SJCRH30 (cell line): ENCODE data around the gene EDN2. TPM values are rescaled to one million over a fixed set of nuclear protein-coding genes. Genes with fewer than 3 reads are reported as not detected.

Source experiments
- DNase-seq, 2 experiments: peaks; one replicate each; pipeline ENCODE4 v3.0.0-alpha.2; 2015 to 2020
- H3K27ac ChIP-seq: fragments of 250-450 bp; sonication (Bioruptor Pico); 2 replicates; pipeline ENCODE4 v1.5.1; 2020; ENCODE audit warnings: mild to moderate bottlenecking, moderate library complexity
- H3K27me3 ChIP-seq: fragments of 250-450 bp; sonication (Bioruptor Pico); 2 replicates; pipeline ENCODE4 v1.5.1; 2020; ENCODE audit warnings: mild to moderate bottlenecking, moderate library complexity
- H3K36me3 ChIP-seq: fragments of 250-450 bp; sonication (Bioruptor Pico); 2 replicates; pipeline ENCODE4 v1.5.1; 2020; ENCODE audit warnings: mild to moderate bottlenecking, moderate library complexity
- H3K4me1 ChIP-seq: fragments of 250-450 bp; sonication (Bioruptor Pico); 2 replicates; pipeline ENCODE4 v1.5.1; 2020; ENCODE audit warnings: mild to moderate bottlenecking, moderate library complexity
- H3K4me3 ChIP-seq: fragments of 250-450 bp; sonication (Bioruptor Pico); 2 replicates; pipeline ENCODE4 v1.5.1; 2020; ENCODE audit warnings: mild to moderate bottlenecking, moderate library complexity
- H3K9me3 ChIP-seq: fragments of 250-450 bp; sonication (Bioruptor Pico); replicated peaks from 2 replicates; pipeline ENCODE4 v1.5.1; 2020; ENCODE audit warnings: mild to moderate bottlenecking, moderate library complexity
- total RNA-seq: library from RNA; depleted of rRNA; stranded (reverse); fragments of >200 nt; shearing (Covaris generic); gene quantifications from 2 replicates; pipeline ENCODE4 v1.2.3, GENCODE V29; 2014

The EDN2 gene
- total RNA-seq, 1 experiment from 2014 or later: 0.32 TPM

DNA sequence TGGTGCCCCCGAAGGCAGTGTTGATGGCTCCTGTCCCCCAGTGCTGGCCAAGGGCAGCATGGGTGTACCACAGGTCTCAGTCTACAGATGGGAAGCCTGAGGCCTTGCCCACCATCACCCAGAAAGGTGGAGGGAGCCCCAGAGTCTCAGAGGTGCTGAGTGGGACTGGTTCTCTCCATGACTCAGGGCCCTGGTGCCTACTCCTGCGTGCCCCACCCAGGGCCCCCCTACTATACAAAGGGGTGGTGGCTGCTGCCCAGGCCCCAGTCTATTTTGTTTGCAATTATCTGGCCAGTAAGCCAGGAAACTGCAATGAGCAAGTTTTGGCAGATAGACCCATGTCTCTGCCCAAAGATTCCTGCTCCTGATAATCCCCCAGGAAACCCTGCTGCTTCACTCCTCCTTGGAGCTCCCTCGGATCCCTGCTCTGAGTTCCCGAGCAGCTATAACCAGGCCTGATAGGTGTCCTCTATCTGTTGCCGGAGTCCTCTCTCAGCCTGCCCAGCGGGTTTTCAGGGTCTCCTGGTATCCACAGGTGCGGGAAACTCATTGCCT is 41.7 kb downstream of the EDN2 start:
- H3K27ac ChIP-seq: no peak overlapping the region
- no peaks in the 10 kb centered on the region for H3K27me3 ChIP-seq
- peaks cover 12% of the 10 kb centered on the region; the same call in 1 of the 2 replicates for H3K9me3 ChIP-seq

DNA sequence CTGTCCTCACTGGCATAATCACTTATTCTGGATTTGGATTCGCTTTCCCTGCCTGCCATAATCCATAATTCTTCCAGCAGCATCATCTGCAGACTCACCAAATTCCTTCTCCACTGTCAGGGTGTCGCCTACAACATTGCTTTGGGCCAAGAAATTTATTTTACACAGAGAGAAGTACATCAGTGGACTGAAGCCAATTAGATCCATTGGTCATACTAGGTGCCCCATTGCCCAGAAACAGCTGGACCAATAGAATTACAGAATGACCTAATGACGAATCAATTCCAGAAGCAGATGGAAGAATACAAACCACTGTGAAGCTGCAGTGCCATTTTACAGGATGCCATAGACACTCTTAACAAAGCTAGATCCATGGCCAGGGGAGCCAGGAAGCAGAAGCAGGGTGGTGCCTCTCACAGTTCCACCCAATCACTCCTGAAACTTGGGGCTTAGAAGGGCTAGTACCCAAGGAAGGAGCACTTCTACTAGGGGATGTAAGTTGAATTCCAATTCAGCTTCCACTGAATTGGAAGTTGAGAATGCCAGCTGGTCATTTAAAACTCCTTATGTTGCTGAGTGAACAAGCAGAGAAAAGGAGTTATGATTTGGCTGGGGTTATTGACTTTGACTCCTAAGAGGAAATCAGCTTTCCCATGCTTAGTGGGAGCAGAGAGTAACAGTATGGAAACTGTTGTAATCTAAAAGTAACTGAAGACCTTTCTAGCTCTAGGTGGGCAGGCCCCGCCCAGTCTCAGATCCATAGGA is 44.0 kb downstream of the EDN2 start:
- H3K9me3 ChIP-seq: peaks cover 12% of the 10 kb centered on the region; the same call in 1 of the 2 replicates
- no peak overlapping the region for H3K27ac ChIP-seq
- H3K36me3 ChIP-seq: peaks cover 3% of the 10 kb centered on the region; the same call in 1 of the 2 replicates
- no peak overlapping the region for H3K4me3 ChIP-seq
- no peaks in the 10 kb centered on the region for H3K27me3 ChIP-seq
- DNase-seq: no peak
- peaks cover 16% of the 10 kb centered on the region for H3K4me1 ChIP-seq

More for the DNA sequence above, 41.7 kb downstream of the EDN2 start:
- peaks cover 3% of the 10 kb centered on the region; the same call in 1 of the 2 replicates for H3K36me3 ChIP-seq
- DNase-seq: no peak
- peaks cover 9% of the 10 kb centered on the region for H3K4me1 ChIP-seq
- no peak overlapping the region for H3K4me3 ChIP-seq

DNA sequence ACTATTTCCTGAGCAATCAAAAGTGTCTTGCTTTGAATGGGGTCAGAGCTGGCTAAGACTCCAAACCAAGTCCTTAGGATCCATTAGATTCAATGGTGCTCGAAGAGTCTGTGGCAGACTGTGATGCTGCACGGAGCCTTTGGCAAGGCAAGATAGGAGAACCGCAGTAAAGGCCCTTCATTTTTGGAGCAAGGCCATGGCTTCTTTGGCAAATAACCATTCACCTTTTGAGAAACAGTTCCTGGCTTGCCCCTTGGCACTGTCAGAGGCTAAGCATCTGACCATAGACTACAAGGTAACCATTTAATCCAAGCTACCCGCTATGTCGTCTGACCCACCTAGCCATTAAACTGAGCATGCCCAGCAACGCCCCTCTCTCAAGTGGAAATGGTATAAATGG is 45.2 kb downstream of the EDN2 start:
- Histone ChIP-seq H3K27me3 (no peaks in the 10 kb centered on the region), H3K4me3 (no peak overlapping the region), H3K27ac (no peak overlapping the region), H3K36me3 (no peaks in the 10 kb centered on the region; the same call in 1 of the 2 replicates), H3K9me3 (peaks cover 6% of the 10 kb centered on the region; the same call in 1 of the 2 replicates), H3K4me1 (peaks cover 28% of the 10 kb centered on the region)
- DNase-seq: no peak

DNA sequence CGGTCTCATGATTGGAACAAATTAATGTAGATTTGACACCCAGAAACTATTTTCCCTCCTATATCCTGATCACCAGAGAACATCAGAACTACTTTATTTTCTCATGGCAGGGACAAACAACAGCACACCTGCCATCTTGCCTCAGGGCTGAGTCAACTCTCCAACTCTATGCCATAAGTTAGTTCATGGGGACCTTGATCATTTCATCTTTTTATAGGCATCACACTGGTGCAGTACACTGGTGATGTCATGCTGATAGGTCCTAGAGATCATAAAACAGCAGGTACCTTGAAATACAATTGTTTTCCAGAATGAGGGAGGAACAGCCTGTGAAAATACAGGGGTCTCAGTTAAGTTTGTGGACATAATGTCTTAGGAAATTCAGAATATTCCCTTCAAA is 45.8 kb downstream of the EDN2 start:
- Histone ChIP-seq H3K4me1 (peaks cover 29% of the 10 kb centered on the region), H3K9me3 (0 out of 2 replicates have a peak, but pooled peaks cover 1% of the 10 kb centered on the region), H3K4me3 (no peak overlapping the region), H3K36me3 (no peaks in the 10 kb centered on the region; the same call in 1 of the 2 replicates), H3K27ac (no peak overlapping the region), H3K27me3 (no peaks in the 10 kb centered on the region)
- DNase-seq: no peak

DNA sequence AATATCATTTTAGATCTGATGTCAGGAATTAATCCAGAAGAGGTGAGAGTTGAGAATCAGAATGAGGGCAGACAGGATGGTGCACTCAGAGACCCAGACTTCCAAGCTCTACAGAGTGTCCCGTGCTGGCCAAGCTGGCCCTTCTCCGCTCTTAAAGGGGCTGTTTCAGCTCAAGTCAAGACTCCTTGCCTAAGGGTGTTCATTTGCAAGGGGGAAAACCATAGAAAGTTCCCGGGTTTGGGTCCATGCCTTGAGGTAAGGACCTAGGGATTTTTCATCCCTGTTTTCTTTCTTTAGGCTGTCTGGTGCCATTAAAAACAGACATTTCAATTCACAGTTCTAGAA is 47.5 kb downstream of the EDN2 start:
- DNase-seq: no peak
- no peaks in the 10 kb centered on the region for H3K36me3 ChIP-seq
- peaks cover 41% of the 10 kb centered on the region for H3K4me1 ChIP-seq
- no peak overlapping the region for H3K4me3 ChIP-seq
- no peaks in the 10 kb centered on the region for H3K9me3 ChIP-seq
- no peaks in the 10 kb centered on the region for H3K27me3 ChIP-seq
- H3K27ac ChIP-seq: peak overlapping the region; percentile 87; the same call in 1 of the 2 replicates

DNA sequence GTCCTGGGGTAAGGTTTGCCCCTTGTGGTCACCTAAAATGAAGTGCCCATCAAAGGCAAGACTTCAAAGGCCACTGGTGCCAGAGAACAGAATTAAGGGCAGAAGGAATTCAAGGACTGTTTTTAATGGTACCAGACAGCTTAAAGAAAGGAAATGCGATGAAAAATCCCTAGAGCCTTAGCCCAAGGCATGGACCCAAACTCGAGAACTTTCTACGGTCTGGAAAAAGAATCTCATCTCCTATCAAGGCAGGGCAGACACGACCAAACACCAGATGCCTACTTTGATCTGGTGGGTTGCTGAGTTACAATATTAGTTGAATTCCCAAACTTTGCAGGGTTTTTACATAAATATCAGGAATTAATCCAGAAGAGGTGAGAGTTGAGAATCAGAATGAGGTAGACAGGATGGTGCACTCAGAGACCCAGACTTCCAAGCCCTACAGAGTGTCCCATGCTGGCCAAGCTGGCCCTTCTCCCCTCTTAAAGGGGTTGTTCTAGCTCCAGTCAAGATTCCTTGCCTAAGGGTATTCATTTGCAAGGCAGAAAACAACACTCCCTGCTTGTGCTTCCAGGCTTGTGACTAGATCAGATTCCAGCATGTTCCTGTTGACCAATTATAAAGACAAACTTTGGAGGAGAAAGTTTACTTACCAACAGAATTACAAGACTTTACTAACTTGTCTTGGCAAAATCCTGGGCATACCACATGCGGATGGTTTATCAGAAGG is 48.0 kb downstream of the EDN2 start:
- Histone ChIP-seq H3K4me1 (peaks cover 42% of the 10 kb centered on the region), H3K4me3 (peak overlapping the region; percentile 16; the same call in 1 of the 2 replicates), H3K9me3 (no peaks in the 10 kb centered on the region), H3K27me3 (no peaks in the 10 kb centered on the region), H3K36me3 (no peaks in the 10 kb centered on the region), H3K27ac (peak overlapping the region; percentile 87)
- DNase-seq: peak in 1 of 2 experiments; percentile 40

DNA sequence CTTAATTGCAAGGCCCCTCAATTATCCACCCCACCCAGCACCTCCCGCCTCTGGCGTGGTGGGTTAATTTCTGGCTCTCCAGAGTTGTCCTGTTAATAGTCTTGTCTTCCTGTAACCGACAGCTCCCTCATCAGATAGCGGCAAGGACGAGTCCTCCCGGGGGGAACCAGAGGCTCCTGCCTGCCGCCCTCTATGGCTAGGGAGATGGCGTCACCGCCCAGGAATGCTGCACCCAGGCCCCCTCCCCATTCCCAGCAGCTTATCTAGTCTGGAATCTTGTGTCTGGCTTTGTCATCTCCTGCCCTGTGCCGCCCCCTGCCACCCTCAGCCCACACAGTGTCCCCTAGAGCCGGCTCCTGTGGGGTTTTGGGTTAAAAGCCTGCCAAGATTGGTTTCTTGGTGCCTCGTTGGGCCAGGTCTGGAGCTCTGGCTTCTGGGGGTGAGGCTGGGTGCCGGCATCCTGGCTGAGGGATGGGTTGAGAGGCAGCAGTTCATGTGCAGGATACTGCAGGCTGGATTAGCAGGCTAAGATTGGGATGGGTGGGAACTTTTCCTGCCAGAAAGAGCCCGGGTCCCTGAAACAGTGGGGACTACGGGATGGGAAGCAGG is 48.8 kb downstream of the EDN2 start:
- Histone ChIP-seq H3K27ac (peak overlapping the region; percentile 87), H3K27me3 (no peaks in the 10 kb centered on the region), H3K36me3 (no peaks in the 10 kb centered on the region), H3K9me3 (no peaks in the 10 kb centered on the region), H3K4me3 (peak overlapping the region; percentile 16), H3K4me1 (peaks cover 42% of the 10 kb centered on the region)
- peak; percentile 79 to 92 for DNase-seq

DNA sequence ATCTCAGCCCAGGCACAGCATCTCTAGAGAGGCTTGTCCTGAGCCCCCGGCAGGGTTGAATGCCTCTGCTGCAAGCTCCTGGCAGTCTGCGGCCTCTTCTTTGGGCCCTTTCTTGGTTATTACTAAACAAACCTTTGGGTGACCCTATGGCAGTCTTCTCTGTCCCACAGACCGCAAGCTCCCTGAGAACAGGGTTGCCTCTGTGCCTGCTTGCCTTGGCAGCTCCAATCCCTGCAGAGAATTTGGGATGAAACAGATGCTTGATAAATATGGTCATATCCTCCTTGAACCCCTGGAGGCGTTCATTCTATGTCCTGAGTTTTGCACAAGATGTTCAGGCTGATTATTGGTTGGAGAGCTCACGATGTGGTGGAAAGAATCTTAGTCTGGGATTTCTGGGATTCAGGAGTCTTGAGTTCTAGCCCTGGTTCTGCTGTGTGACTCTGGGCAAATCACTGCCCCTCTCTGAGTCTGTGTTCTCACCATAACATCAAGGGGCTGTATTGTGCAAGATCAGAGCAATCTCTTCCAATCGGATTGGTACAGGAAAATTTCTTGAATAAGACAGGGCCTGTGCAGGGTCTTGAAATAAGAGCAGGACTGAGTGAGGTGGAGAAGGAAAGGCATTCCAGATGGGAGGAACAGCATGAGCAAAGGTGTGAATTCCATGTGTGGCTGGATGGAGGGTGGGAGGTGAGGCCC is 49.6 kb downstream of the EDN2 start:
- H3K4me3 ChIP-seq: no peak overlapping the region
- H3K36me3 ChIP-seq: no peaks in the 10 kb centered on the region
- DNase-seq: peak in 1 of 2 experiments; percentile 15
- peak overlapping the region; percentile 87 for H3K27ac ChIP-seq
- no peaks in the 10 kb centered on the region for H3K27me3 ChIP-seq
- peaks cover 42% of the 10 kb centered on the region for H3K4me1 ChIP-seq
- H3K9me3 ChIP-seq: no peaks in the 10 kb centered on the region

DNA sequence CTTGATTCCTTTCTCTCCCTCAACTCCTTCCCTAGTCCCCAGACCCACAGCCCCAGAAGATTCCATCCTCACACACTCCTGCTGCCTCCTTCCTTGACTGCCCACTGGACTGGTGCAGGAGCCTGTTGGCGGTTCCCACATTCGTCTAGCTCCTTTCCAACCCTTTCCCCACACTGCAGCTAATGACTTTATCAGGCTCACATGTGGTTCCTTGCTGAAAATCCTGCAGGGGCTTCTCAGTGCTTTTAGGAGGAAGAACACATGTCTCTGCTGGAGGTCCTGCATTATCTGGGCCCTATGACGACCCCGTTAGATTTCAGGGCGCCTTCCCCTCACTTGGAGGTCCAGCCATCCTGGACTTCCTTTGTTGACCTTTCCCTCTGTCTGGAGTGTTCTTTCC is 50.2 kb downstream of the EDN2 start:
- H3K4me1 ChIP-seq: peaks cover 42% of the 10 kb centered on the region
- H3K4me3 ChIP-seq: no peak overlapping the region
- DNase-seq: no peak
- no peaks in the 10 kb centered on the region for H3K9me3 ChIP-seq
- H3K27ac ChIP-seq: no peak overlapping the region
- no peaks in the 10 kb centered on the region for H3K27me3 ChIP-seq
- H3K36me3 ChIP-seq: no peaks in the 10 kb centered on the region

DNA sequence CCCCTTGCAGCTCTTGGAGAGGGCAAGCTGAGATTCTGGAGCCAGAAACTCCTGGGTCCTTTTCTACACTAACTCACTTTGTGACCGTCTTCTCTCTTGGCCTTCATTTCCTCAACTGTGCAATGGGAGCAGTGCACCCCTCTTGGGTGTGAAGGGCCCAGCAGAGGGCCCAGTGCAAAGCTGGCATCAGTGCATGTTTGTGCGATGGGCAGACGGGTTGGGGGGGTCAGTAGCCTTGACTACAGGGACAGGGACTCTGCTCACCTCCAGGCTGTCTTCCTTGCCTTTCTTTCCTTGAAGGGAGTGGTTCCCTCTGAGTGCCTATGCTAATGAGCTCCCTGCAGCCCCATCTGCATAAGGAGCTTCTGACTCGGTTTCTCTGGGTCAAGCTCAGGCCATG is 51.0 kb downstream of the EDN2 start:
- Histone ChIP-seq H3K27me3 (no peaks in the 10 kb centered on the region), H3K4me1 (peaks cover 44% of the 10 kb centered on the region), H3K4me3 (peak overlapping the region; percentile 1; the same call in 1 of the 2 replicates), H3K36me3 (no peaks in the 10 kb centered on the region), H3K9me3 (no peaks in the 10 kb centered on the region), H3K27ac (peak overlapping the region; percentile 35; the same call in 1 of the 2 replicates)
- peak in 1 of 2 experiments; percentile 11 for DNase-seq

DNA sequence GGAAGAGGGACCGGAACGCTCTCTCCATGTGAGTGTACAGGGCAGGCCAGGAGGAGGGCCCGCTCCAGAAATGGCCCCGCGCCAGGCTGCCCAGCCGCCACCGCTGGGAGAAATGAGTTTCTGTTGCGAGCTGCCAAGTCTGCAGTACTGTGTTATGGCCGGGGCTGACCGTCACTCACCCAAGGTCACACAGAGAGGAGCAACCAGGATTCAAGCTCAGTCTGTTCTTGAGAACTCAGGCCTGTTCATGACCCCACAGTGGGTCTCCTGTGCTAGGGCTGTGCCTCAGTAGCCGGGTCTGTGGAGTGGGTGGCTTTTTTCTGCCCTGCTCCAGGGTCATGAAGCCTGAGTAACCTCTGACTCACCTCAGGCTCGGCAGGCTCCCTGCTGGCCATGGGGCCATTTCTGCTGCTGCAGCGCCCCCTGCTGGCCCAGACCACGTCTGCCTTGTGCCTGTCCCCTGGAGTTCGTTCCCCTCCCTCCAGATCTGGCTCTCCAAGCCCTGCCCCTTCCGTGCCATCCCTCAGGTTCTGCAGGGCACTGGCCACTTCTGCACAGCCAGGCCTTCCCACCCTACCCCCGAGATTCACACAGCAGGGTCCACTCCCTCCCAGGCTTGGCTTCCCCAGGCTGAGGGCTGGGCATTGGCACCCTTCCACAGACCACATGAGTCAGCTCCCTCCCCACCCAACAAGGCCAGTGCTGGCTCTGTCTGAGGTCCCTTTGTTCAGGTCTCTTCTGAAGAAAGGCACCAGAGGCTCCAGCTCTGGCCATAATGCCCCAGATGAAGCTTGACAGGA is 51.8 kb downstream of the EDN2 start:
- peak overlapping the region; percentile 20 for H3K4me3 ChIP-seq
- peak; percentile 93 to 95 for DNase-seq
- no peaks in the 10 kb centered on the region for H3K27me3 ChIP-seq
- peaks cover 45% of the 10 kb centered on the region for H3K4me1 ChIP-seq
- H3K9me3 ChIP-seq: no peaks in the 10 kb centered on the region
- peak overlapping the region; percentile 35 for H3K27ac ChIP-seq
- H3K36me3 ChIP-seq: no peaks in the 10 kb centered on the region

DNA sequence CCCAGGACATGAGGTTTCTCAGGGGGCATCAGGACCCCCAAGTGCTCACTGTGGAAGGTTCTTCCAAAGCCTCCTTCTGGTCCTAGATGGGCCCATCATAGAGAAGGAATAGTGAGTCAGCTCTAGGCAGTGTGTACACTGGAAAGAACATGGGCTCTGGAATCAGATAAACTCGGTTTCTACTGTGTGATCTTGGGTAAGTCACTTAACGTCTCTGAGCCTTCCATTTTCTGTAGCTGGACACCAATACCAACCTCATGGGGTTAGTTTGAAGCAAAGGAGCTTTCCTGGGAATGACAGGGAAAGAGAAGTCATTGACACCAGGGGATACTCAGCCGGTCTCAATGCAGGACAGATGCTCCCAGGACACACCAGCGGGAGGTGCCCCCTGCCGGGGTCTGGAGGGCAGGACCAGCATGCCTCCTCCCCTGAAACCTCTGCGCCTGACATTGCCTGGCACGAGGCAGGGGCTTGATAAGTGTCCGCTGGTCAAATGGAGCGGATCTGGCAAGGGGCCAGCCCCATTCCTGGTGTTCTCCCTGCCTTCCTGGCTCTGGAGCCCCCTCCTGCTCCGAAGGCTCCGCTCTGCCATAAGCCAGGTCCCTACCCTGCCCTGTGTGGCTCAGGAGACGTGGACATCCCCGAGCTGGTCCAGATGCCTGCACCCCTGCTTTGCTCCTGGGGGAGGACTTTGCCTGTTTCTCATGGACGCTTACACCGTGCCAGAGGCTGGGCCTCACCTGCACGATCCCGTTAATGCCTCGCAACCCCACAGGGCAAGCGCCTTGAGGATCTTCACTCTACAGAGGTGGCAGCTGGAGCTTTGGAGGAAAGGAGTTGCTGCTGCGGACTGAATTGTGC is 52.8 kb downstream of the EDN2 start:
- Histone ChIP-seq H3K9me3 (no peaks in the 10 kb centered on the region), H3K27me3 (no peaks in the 10 kb centered on the region), H3K36me3 (no peaks in the 10 kb centered on the region), H3K4me1 (peaks cover 48% of the 10 kb centered on the region), H3K27ac (peak overlapping the region; percentile 35; the same call in 1 of the 2 replicates), H3K4me3 (peak overlapping the region; percentile 20)
- peak; percentile 58 to 60 for DNase-seq

DNA sequence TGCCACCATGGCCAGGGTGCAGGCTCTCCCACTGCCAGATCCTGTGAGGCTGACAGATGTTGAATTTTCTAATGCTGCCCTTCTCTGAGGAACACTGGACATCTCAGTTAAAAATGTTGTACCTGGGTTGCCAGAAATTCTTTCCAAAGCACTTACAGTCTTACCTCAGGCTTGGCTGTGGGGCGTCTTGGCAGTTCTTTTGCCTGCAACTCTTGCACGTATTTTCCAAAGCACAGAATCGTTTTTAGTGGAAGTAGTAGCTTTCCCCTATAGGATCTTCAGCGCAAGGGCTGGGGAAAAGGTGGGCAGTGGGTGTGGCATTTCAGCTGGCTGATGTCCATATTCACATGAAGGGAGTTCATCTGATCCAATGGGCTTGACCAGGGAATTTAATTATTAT is 53.9 kb downstream of the EDN2 start:
- H3K27me3 ChIP-seq: no peaks in the 10 kb centered on the region
- no peak for DNase-seq
- H3K4me3 ChIP-seq: no peak overlapping the region
- H3K27ac ChIP-seq: no peak overlapping the region
- H3K4me1 ChIP-seq: peaks cover 39% of the 10 kb centered on the region
- no peaks in the 10 kb centered on the region for H3K36me3 ChIP-seq
- H3K9me3 ChIP-seq: no peaks in the 10 kb centered on the region
